AG04450 (cell line): ENCODE data around the gene PLCL1. TPM values are rescaled to one million over a fixed set of nuclear protein-coding genes. Genes with fewer than 3 reads are reported as not detected.

Experiments
- CTCF ChIA-PET: fragments of 300-600, 350-600 bp; formaldehyde crosslinking; extraction: SDS; loops from one replicate; lab custom pipeline; 2022; ENCODE audit warnings: antibody characterized with exemption, inconsistent platforms; lab: Charles Lee
- POLR2A ChIA-PET: fragments of 350-600 bp; formaldehyde crosslinking; extraction: SDS; loops from one replicate; lab custom pipeline; 2021; ENCODE audit warnings: antibody characterized with exemption, inconsistent platforms; lab: Yijun Ruan, JAX
- DNase-seq: peaks from one replicate; pipeline ENCODE4 v3.0.0-alpha.2; 2011; ENCODE audit warnings: low read depth, low spot score
- H3K27ac ChIP-seq: one replicate; pipeline ENCODE4 v1.5.1; 2012; ENCODE audit warnings: low read depth, low read length, control low read depth
- H3K27me3 ChIP-seq: one replicate; pipeline ENCODE4 v1.6.0; 2012; ENCODE audit warnings: low read length; ENCODE audit not compliant: control insufficient read depth, insufficient read depth
- H3K4me3 ChIP-seq: 2 replicates; pipeline ENCODE4 v1.5.1; 2011; ENCODE audit warnings: mild to moderate bottlenecking, low read depth, low read length, control low read depth
- H3K9me3 ChIP-seq: 2 replicates; pipeline ENCODE4 v1.5.1; 2012; ENCODE audit warnings: low read length; ENCODE audit not compliant: control insufficient read depth, insufficient read depth
- CTCF ChIP-seq: IDR thresholded peaks from 2 replicates; pipeline ENCODE4 v1.5.1; 2011; ENCODE audit warnings: low read depth, low read length, control low read depth, inconsistent platforms
- polyA plus RNA-seq: library from polyadenylated mRNA; depleted of rRNA; stranded (reverse); fragments of >200 nt; gene quantifications from 2 replicates; pipeline ENCODE4 v1.2.3, GENCODE V29; 2011

Gene PLCL1
- polyA plus RNA-seq, 1 experiment: 0.43 TPM

GRCh38 chr2:198164843-198165242, 360.4 kb downstream of the PLCL1 start:
- TF ChIP-seq CTCF: no peak
- Histone ChIP-seq H3K27me3 (no peaks in the 10 kb centered on the region), H3K27ac (no peak overlapping the region), H3K9me3 (no peaks in the 10 kb centered on the region), H3K4me3 (no peak overlapping the region)
- CTCF ChIA-PET: interaction anchor here (1.3 kb wide), 1 partner anchor 145 kb away, joined by 3 read pairs; no protein-coding TSS in a partner anchor
- no peak for DNase-seq
- POLR2A ChIA-PET: no interaction called here

- no peaks in the 10 kb centered on the region for H3K27me3 ChIP-seq
- CTCF ChIA-PET: no interaction called here
- DNase-seq: no peak
- no peak overlapping the region for H3K4me3 ChIP-seq
- POLR2A ChIA-PET: no interaction called here
- H3K27ac ChIP-seq: no peak overlapping the region
- no peaks in the 10 kb centered on the region for H3K9me3 ChIP-seq
- TF ChIP-seq CTCF: no peak
Measured at GRCh38 chr2:198165289-198165688, 360.9 kb downstream of the PLCL1 start.

- H3K27ac ChIP-seq: no peak overlapping the region
- CTCF ChIA-PET: no interaction called here
- POLR2A ChIA-PET: no interaction called here
Measured at GRCh38 chr2:198167346-198167745, 363.0 kb downstream of the PLCL1 start.

GRCh38 chr2:198168651-198169050, 364.3 kb downstream of the PLCL1 start:
- Histone ChIP-seq H3K9me3 (no peaks in the 10 kb centered on the region), H3K27me3 (no peaks in the 10 kb centered on the region), H3K4me3 (no peak overlapping the region), H3K27ac (no peak overlapping the region)
- ChIA-PET CTCF (no interaction called here), POLR2A (no interaction called here)
- TF ChIP-seq CTCF: no peak
- no peak for DNase-seq

More at GRCh38 chr2:198167346-198167745, 363.0 kb downstream of the PLCL1 start:
- TF ChIP-seq CTCF: no peak
- H3K9me3 ChIP-seq: no peaks in the 10 kb centered on the region
- DNase-seq: no peak
- no peaks in the 10 kb centered on the region for H3K27me3 ChIP-seq
- H3K4me3 ChIP-seq: no peak overlapping the region

GRCh38 chr2:198173242-198173641, 368.8 kb downstream of the PLCL1 start:
- no peak overlapping the region for H3K4me3 ChIP-seq
- no peak overlapping the region for H3K27ac ChIP-seq
- no peak for DNase-seq
- no peak for TF ChIP-seq CTCF
- POLR2A ChIA-PET: no interaction called here
- H3K9me3 ChIP-seq: no peaks in the 10 kb centered on the region
- CTCF ChIA-PET: no interaction called here
- H3K27me3 ChIP-seq: no peaks in the 10 kb centered on the region
